Ectodermal cell (in vitro differentiated cells): Measurements from ENCODE around the gene PRDM16.

Experiments
- H3K27ac ChIP-seq: 2 replicates; pipeline ENCODE4 v1.7.0; 2013; ENCODE audit warnings: mild to moderate bottlenecking, low read depth, low read length; ENCODE audit not compliant: insufficient read depth, poor library complexity, severe bottlenecking
- H3K27me3 ChIP-seq: 2 replicates; pipeline ENCODE4 v1.7.0; 2013; ENCODE audit warnings: mild to moderate bottlenecking, low read length; ENCODE audit not compliant: insufficient read depth, control insufficient read depth, poor library complexity, severe bottlenecking
- H3K36me3 ChIP-seq: one replicate; pipeline ENCODE4 v1.7.0; 2013; ENCODE audit warnings: low read length; ENCODE audit not compliant: control insufficient read depth, insufficient read depth
- H3K4me1 ChIP-seq: one replicate; pipeline ENCODE4 v1.7.0; 2013; ENCODE audit warnings: low read length; ENCODE audit not compliant: control insufficient read depth, insufficient read depth
- H3K4me3 ChIP-seq: 2 replicates; pipeline ENCODE4 v1.7.0; 2013; ENCODE audit warnings: low read depth, low read length, control low read depth; ENCODE audit not compliant: insufficient read depth
- H3K9me3 ChIP-seq: 2 replicates; pipeline ENCODE4 v1.7.0; 2013; ENCODE audit warnings: mild to moderate bottlenecking, low read length, moderate library complexity; ENCODE audit not compliant: control insufficient read depth
- WGBS, 2 experiments: methylation state at CpG; one replicate each; pipeline ENCODE4 v1.1.7; 2013; ENCODE audit warnings: missing lambda C conversion rate in 2 of 2; 5-methylcytosine and 5-hydroxymethylcytosine counted together

Gene PRDM16

DNA sequence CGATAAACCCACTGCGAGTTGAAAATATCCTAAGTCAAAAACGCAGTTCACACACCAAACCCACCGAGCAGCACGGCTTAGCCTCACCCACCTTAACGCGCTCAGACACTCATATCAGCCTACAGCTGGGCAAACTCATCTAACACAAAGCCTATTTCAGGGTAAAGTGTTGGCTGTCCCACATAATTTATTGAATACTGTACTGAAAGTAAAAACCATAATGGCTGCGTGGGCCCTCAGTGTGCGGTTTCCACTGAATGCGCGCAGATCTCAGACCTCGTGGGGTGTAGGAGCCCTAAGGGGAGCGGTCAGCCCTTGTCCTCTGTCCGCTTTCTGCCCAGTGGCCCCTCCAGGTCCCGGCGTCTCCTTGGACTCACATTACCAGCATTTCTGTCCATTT, 227.8 kb downstream of the PRDM16 start:
- WGBS, 2 experiments: 93 to 95% methylated on average over 16 of the region's 16 CpGs
- no peaks in the 10 kb centered on the region for H3K36me3 ChIP-seq
- no peaks in the 10 kb centered on the region for H3K4me1 ChIP-seq
- H3K27me3 ChIP-seq: no peaks in the 10 kb centered on the region
- no peak overlapping the region for H3K4me3 ChIP-seq
- H3K9me3 ChIP-seq: no peaks in the 10 kb centered on the region
- no peak overlapping the region for H3K27ac ChIP-seq

DNA sequence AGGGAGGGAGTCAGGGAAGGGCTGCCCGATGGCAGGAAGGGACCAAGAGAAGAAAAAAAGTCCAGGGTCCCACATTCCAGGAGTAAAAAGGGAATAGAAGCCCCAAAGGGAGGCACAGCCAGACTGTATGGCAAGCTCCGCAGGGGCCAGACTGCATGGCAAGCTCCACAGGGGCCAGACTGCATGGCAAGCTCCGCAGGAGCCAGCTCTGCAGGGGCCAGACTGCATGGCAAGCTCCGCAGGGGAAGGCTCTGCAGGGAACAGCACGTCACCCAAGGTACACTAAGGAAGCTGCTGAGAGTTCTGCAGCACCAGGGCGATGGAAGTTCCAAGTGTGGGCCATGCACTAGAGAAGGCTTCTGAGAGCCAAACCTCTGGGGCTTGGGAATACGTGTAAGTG, 228.8 kb downstream of the PRDM16 start:
- Histone ChIP-seq H3K27me3 (no peaks in the 10 kb centered on the region), H3K4me1 (no peaks in the 10 kb centered on the region), H3K4me3 (no peak overlapping the region), H3K27ac (no peak overlapping the region), H3K9me3 (no peaks in the 10 kb centered on the region), H3K36me3 (no peaks in the 10 kb centered on the region)
- WGBS, 2 experiments: 90 to 91% methylated on average over 7 of the region's 7 CpGs

GRCh38 chr1:3298197-3298596, 229.2 kb downstream of the PRDM16 start:
- no peaks in the 10 kb centered on the region for H3K36me3 ChIP-seq
- H3K4me3 ChIP-seq: no peak overlapping the region
- H3K9me3 ChIP-seq: no peaks in the 10 kb centered on the region
- WGBS, 2 experiments: 87 to 89% methylated on average over 15 of the region's 15 CpGs
- H3K27me3 ChIP-seq: no peaks in the 10 kb centered on the region
- H3K27ac ChIP-seq: no peak overlapping the region
- H3K4me1 ChIP-seq: no peaks in the 10 kb centered on the region

DNA sequence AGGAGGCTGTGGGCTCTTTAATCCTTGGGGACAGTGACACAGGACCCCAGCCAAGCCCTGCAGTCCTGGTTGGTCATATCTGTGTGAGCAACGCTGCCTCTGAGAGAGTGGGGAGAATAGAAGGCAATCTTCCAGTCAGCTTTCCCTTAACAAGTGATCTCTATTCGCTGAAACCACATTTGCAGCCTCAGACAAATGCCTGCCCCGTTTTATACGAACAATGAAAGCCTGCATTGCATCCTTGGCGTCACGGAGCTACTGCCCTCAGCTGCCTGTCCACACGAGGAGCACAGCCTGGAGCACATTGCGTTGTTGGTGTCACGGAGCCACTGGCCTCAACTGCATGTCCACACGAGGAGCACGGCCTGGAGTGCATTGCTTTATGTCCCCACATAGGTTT, 235.2 kb downstream of the PRDM16 start:
- Histone ChIP-seq H3K27ac (no peak overlapping the region), H3K27me3 (no peaks in the 10 kb centered on the region), H3K36me3 (no peaks in the 10 kb centered on the region), H3K4me3 (no peak overlapping the region), H3K9me3 (no peaks in the 10 kb centered on the region), H3K4me1 (no peaks in the 10 kb centered on the region)
- WGBS, 2 experiments: 88 to 91% methylated on average over 11 of the region's 11 CpGs

DNA sequence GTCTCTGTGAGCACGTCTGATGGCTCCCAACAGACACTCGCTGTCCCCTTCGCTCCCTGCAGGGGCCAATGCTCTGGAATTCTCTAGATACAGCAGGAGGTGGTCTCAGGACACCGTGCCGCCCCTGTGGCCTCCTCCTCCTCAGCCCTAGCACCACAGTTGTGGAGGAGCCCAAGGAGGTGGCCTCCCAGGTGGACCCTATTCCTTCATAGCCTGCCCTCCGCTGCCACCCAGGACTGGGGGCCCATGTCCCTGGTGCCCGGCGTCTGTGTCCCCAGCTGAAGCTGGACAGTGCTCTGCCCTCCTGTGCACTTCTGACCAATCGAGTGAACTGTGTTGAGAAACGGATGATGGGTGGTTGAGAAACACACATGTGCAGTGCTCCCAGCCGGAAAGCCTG, 235.7 kb downstream of the PRDM16 start:
- H3K9me3 ChIP-seq: no peaks in the 10 kb centered on the region

DNA sequence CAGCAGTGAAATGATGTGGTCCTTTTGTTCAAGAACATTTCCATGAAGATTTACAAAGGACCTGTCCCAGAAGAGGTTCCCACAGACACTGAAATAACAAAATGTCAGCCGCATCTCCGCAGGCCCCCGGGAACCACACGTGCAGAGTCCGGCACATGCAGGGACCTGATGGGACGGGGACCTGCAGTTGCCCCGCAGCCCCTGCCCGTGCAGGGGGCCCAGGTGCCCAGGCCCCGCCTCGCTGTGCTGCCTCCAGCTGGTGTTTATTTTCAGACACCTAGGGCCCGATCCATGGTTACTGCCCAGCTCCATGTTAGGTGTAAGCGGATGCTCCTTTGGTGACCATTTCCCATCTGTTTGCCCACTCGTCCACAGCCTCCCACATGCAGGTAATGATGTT, 236.2 kb downstream of the PRDM16 start:
- Histone ChIP-seq H3K9me3 (no peaks in the 10 kb centered on the region), H3K4me3 (no peak overlapping the region), H3K27me3 (no peaks in the 10 kb centered on the region), H3K4me1 (no peaks in the 10 kb centered on the region), H3K36me3 (no peaks in the 10 kb centered on the region), H3K27ac (no peak overlapping the region)
- 94% methylated on average over 13 of the region's 13 CpGs for WGBS, 2 experiments

More for the DNA sequence above, 235.7 kb downstream of the PRDM16 start:
- no peak overlapping the region for H3K4me3 ChIP-seq
- H3K27me3 ChIP-seq: no peaks in the 10 kb centered on the region
- H3K4me1 ChIP-seq: no peaks in the 10 kb centered on the region
- WGBS, 2 experiments: 89 to 90% methylated on average over 11 of the region's 11 CpGs
- H3K36me3 ChIP-seq: no peaks in the 10 kb centered on the region
- no peak overlapping the region for H3K27ac ChIP-seq

- H3K9me3 ChIP-seq: no peaks in the 10 kb centered on the region
- H3K4me1 ChIP-seq: peaks cover 1% of the 10 kb centered on the region
- WGBS, 2 experiments: 75 to 77% methylated on average over 10 of the region's 10 CpGs
- no peaks in the 10 kb centered on the region for H3K36me3 ChIP-seq
- no peak overlapping the region for H3K27ac ChIP-seq
- no peak overlapping the region for H3K4me3 ChIP-seq
- peaks cover 2% of the 10 kb centered on the region for H3K27me3 ChIP-seq
These were observed 237.7 kb downstream of the PRDM16 start for GRCh38 chr1:3306583-3307291.

DNA sequence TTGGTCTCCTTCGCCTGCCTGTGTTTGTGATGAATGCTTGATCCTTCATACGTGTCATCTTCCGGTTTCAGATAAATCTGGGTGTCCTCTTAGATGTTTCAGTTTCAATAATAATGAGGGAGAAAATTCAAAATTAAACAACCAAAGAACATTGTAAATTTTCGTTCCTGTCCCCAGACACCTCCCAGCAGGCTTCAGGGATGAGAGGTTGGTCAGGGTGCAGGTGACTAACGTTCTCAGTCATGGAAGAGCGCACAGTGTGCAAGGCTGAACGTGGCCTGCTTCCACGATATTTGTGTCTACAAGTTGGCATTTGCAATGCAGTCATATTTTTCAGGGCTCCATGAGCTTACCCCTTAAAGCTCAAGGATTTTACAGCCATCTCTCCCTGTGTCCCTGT, 238.4 kb downstream of the PRDM16 start:
- no peaks in the 10 kb centered on the region for H3K36me3 ChIP-seq
- no peaks in the 10 kb centered on the region for H3K9me3 ChIP-seq
- peaks cover 8% of the 10 kb centered on the region for H3K27me3 ChIP-seq
- peaks cover 2% of the 10 kb centered on the region for H3K4me1 ChIP-seq
- no peak overlapping the region for H3K4me3 ChIP-seq
- no peak overlapping the region for H3K27ac ChIP-seq
- 80% methylated on average over 8 of the region's 8 CpGs for WGBS, 2 experiments

GRCh38 chr1:3308053-3308452, 239.1 kb downstream of the PRDM16 start:
- Histone ChIP-seq H3K9me3 (no peaks in the 10 kb centered on the region), H3K4me1 (peaks cover 7% of the 10 kb centered on the region), H3K27ac (no peak overlapping the region), H3K27me3 (peaks cover 15% of the 10 kb centered on the region), H3K4me3 (no peak overlapping the region), H3K36me3 (no peaks in the 10 kb centered on the region)
- 89 to 91% methylated on average over 11 of the region's 11 CpGs for WGBS, 2 experiments

- Histone ChIP-seq H3K9me3 (no peaks in the 10 kb centered on the region), H3K4me3 (no peak overlapping the region), H3K4me1 (peaks cover 33% of the 10 kb centered on the region), H3K36me3 (no peaks in the 10 kb centered on the region), H3K27ac (no peak overlapping the region), H3K27me3 (peaks cover 38% of the 10 kb centered on the region)
- 66 to 69% methylated on average over 25 of the region's 25 CpGs for WGBS, 2 experiments
These were observed 241.9 kb downstream of the PRDM16 start for GRCh38 chr1:3310718-3311400.
